Uterus (tissue), 4 donors: ENCODE results near the gene ACSM4. TPM values are rescaled to one million over a fixed set of nuclear protein-coding genes. Genes with fewer than 3 reads are reported as not detected.

Experiments used
- DNase-seq, 2 donors: peaks; one replicate each; pipeline ENCODE4 v3.0.0-alpha.2; 2019 to 2020
- H3K27ac ChIP-seq, 2 donors: fragments of 200-600 bp; sonication (generic); 1 replicate in 1 of 2; 2 replicates in 1 of 2; pipeline ENCODE4 v1.5.1; 2016 to 2018
- H3K27me3 ChIP-seq, 2 donors: fragments of 200-600 bp; sonication (generic); one replicate each; pipeline ENCODE4 v1.5.1; 2018 to 2019; ENCODE audit warnings: control low read depth in 1 of 2
- H3K36me3 ChIP-seq, 2 donors: fragments of 200-600 bp; sonication (generic); one replicate each; pipeline ENCODE4 v1.5.1; 2019; ENCODE audit warnings: control low read depth in 1 of 2
- H3K4me1 ChIP-seq, 2 donors: fragments of 200-600 bp; sonication (generic); one replicate each; pipeline ENCODE4 v1.5.1; 2018 to 2019; ENCODE audit warnings: control low read depth in 1 of 2
- H3K4me3 ChIP-seq, 2 donors: fragments of 200-600 bp; sonication (generic); 1 replicate in 1 of 2; 2 replicates in 1 of 2; pipeline ENCODE4 v1.5.1; 2018 to 2019; ENCODE audit warnings: mild to moderate bottlenecking in 1 of 2
- H3K9me3 ChIP-seq, 2 donors: fragments of 200-600 bp; sonication (generic); one replicate each; pipeline ENCODE4 v1.5.1; 2019; ENCODE audit warnings: control low read depth in 1 of 2
- CTCF ChIP-seq, 4 experiments: fragments of 200-600 bp in 2 of 4; fragments of 450-650 bp in 2 of 4; sonication (generic) in 2 of 4; IDR thresholded peaks; one replicate each; pipeline ENCODE4 v1.5.1; 2016 to 2019; ENCODE audit warnings: antibody characterized with exemption in 4 of 4, mild to moderate bottlenecking in 2 of 4, moderate library complexity in 1 of 4
- POLR2A ChIP-seq, 2 donors: fragments of 450-650 bp; IDR thresholded peaks; one replicate each; pipeline ENCODE4 v1.6.1; 2016; ENCODE audit warnings: antibody characterized with exemption in 2 of 2, mild to moderate bottlenecking in 1 of 2, moderate library complexity in 1 of 2
- intact Hi-C: fragments of 100-400 bp; cut with DNase I; formaldehyde crosslinking; loops from one replicate; pipeline ENCODE4 v1.15.1; 2023; ENCODE audit warnings: low total_unique reads
- total RNA-seq, 4 donors: library from RNA; depleted of rRNA in 3 of 4; stranded (reverse); fragments of >200 nt in 3 of 4; gene quantifications; one replicate each; pipeline versions ENCODE4 v1.1.0 to v1.2.4, GENCODE V29; 2014 to 2023
- donor health status: DM: yes; HTN: yes; CAD: no.

The ACSM4 gene
- total RNA-seq, 4 donors from 2014 or later: not detected

DNA sequence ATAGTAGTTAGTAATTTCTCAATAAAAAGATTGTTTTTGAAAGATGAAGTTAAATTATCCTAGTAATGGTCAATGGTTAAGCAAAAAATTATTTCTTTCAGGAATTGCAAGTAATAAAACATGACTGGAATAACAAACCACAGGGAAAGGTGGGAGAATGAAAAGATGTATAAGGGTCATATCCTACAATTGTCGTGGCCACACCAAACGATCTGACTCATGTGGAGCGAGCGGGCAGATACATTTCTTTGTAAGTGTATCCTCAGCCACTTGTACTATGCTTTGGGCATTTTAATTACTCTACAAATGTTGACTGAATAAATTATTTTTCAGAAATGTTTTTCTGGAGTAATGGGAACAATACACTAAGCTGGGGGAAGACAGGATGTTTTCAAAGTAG lies 45.5 kb downstream of the ACSM4 start:
- H3K36me3 ChIP-seq: no peaks in the 10 kb centered on the region
- H3K4me1 ChIP-seq: no peaks in the 10 kb centered on the region
- H3K4me3 ChIP-seq: no peak overlapping the region
- TF ChIP-seq POLR2A (IDR thresholded peaks at IDR 0.05): no peak
- no peak for TF ChIP-seq CTCF (IDR thresholded peaks at IDR 0.05)
- H3K27me3 ChIP-seq: no peaks in the 10 kb centered on the region
- no peak overlapping the region for H3K27ac ChIP-seq
- DNase-seq: no peak
- no peaks in the 10 kb centered on the region for H3K9me3 ChIP-seq
- intact Hi-C loops: no loop called here

GRCh38 chr12:7351177-7351576 lies 47.3 kb downstream of the ACSM4 start:
- no peak overlapping the region for H3K27ac ChIP-seq
- H3K4me3 ChIP-seq: no peak overlapping the region
- H3K4me1 ChIP-seq: no peaks in the 10 kb centered on the region
- DNase-seq: no peak
- no peaks in the 10 kb centered on the region for H3K27me3 ChIP-seq
- H3K36me3 ChIP-seq: no peaks in the 10 kb centered on the region
- TF ChIP-seq CTCF (IDR thresholded peaks at IDR 0.05) (no peak), POLR2A (IDR thresholded peaks at IDR 0.05) (no peak)
- no peaks in the 10 kb centered on the region for H3K9me3 ChIP-seq
- intact Hi-C loops: no loop called here

GRCh38 chr12:7352661-7353060 lies 48.8 kb downstream of the ACSM4 start:
- H3K9me3 ChIP-seq: no peaks in the 10 kb centered on the region
- intact Hi-C loops: no loop called here
- no peaks in the 10 kb centered on the region for H3K36me3 ChIP-seq
- H3K4me1 ChIP-seq: no peaks in the 10 kb centered on the region
- no peak for DNase-seq
- no peak overlapping the region for H3K27ac ChIP-seq
- no peak overlapping the region for H3K4me3 ChIP-seq
- no peak for TF ChIP-seq CTCF (IDR thresholded peaks at IDR 0.05)
- TF ChIP-seq POLR2A (IDR thresholded peaks at IDR 0.05): no peak
- H3K27me3 ChIP-seq: no peaks in the 10 kb centered on the region

DNA sequence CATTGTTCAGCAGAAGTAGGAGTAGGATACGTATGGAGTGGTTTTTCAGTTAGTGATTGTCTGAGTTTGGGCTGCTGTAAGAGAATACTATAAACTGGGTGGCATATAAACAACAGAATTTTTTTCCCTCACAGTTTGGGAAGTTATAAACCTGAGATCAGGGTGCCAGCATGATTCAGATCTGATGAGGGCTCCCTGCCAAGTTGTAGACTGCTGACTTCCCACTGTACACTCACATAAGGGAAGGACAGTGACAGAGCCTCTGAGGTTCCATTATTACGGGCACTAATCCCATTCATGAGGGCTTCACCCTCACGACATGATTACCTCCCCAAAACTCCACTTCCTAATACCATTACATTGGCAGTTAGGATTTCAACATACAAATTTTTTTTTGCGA lies 50.7 kb downstream of the ACSM4 start:
- no peak for DNase-seq
- H3K27me3 ChIP-seq: no peaks in the 10 kb centered on the region
- no peaks in the 10 kb centered on the region for H3K9me3 ChIP-seq
- H3K36me3 ChIP-seq: no peaks in the 10 kb centered on the region
- H3K4me3 ChIP-seq: no peak overlapping the region
- H3K27ac ChIP-seq: no peak overlapping the region
- no peaks in the 10 kb centered on the region for H3K4me1 ChIP-seq
- intact Hi-C loops: no loop called here
- TF ChIP-seq POLR2A (IDR thresholded peaks at IDR 0.05) (no peak), CTCF (IDR thresholded peaks at IDR 0.05) (no peak)

DNA sequence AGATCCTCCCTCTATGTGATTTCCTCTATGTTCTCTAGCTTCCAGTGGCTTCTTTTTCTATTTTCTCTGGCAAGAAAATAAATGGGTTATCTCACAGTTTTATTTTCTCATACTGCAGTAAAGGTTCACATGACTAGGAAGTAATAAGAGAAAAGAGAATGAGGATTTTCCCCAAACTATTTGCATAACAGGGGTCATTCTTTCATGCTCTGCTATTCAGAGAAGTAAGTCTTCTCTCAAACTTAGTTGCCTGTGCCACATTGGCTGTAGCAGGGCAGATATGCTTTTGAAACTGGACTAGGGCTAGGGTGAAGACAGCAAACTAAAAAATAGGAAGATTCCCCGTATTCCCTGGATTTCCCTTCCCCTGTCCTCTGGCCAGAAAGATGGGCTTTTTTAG lies 57.4 kb downstream of the ACSM4 start:
- Histone ChIP-seq H3K9me3 (no peaks in the 10 kb centered on the region), H3K36me3 (no peaks in the 10 kb centered on the region), H3K4me3 (no peak overlapping the region), H3K27me3 (no peaks in the 10 kb centered on the region), H3K4me1 (no peaks in the 10 kb centered on the region), H3K27ac (no peak overlapping the region)
- TF ChIP-seq CTCF (IDR thresholded peaks at IDR 0.05) (no peak), POLR2A (IDR thresholded peaks at IDR 0.05) (no peak)
- no peak for DNase-seq
- intact Hi-C loops: no loop called here
